CD4-positive, alpha-beta T cell treated with Interleukin-6 for 4 hours (primary cell): ENCODE data around the gene MGAT4B.

Experiments used
- DNase-seq: peaks from one replicate; pipeline ENCODE4 v3.0.0-alpha.2; 2020; ENCODE audit warnings: mixed read lengths

Gene MGAT4B

GRCh38 chr5:179805529-179806249, 977 bp downstream of the MGAT4B start:
- DNase-seq, result peak; percentile 49

- no peak for DNase-seq
Observed at GRCh38 chr5:179805070-179805528, 1.6 kb downstream of the MGAT4B start.

GRCh38 chr5:179804555-179804947, 2.1 kb downstream of the MGAT4B start:
- DNase-seq, result no peak

- peak; percentile 50 for DNase-seq
Observed at GRCh38 chr5:179803651-179804554, 2.8 kb downstream of the MGAT4B start.

- DNase-seq, result no peak
Observed at GRCh38 chr5:179802950-179803562, 3.6 kb downstream of the MGAT4B start.

- no peak for DNase-seq
Observed at GRCh38 chr5:179802207-179802883, 4.3 kb downstream of the MGAT4B start.

GRCh38 chr5:179801304-179802206, 5.1 kb downstream of the MGAT4B start:
- peak; percentile 91 for DNase-seq

DNA sequence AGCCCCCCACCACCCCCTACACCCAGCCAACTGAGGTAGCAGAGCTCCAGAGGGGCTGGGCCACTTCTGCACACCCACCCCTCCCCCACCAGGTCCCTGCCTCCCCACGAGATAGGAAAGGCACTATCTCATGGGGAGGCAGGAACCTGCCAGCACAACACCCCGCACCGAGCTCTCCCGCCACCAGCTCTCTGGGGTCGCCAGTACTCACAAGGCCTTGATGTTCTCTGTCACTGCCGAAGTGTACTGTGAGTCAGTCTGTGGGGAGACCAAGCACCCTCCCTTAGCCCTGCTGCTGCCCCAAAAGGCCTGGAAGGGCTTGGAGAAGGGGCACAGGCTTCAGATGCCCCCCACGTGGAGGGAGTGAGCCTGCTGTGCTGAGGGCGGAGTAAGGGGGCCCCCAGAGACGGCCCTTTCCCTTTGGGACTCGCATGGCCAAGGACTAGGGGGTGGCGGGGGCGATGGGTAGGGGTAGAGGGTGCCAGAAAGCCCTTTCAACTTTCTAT, 5.9 kb downstream of the MGAT4B start:
- DNase-seq, result no peak

DNA sequence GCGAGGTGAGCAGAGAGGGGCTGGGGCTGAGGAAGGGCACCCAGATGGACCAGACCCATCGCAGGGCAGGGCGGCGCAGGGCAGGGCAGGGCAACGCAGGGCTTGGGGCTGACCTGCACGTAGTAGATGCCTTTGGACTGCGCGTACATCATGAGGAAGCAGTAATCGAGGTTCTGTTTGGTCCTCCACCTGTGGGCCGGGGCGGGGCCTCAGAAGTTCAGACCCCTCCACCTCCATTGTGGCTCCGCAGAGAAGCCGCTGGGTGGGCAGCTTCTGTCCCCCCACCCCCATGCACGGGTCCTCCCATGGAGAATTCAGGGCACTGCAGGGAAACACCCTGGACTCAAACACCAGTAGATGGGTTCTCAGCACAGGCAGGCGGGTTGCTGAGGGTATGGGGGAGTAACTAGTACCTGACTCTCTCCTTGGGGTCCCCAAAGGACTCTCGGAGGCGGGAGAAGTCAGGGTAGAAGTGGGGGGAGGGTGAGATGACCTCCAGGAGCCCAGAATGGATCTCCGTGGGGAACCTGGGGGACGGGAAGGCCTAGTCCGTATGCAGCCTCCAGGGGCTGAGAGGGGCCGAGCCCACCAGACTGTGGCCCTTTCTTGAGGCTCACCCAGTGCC, 6.5 kb downstream of the MGAT4B start:
- DNase-seq, result no peak

- DNase-seq, result no peak
Observed at GRCh38 chr5:179799644-179799973, 7.1 kb downstream of the MGAT4B start.

DNA sequence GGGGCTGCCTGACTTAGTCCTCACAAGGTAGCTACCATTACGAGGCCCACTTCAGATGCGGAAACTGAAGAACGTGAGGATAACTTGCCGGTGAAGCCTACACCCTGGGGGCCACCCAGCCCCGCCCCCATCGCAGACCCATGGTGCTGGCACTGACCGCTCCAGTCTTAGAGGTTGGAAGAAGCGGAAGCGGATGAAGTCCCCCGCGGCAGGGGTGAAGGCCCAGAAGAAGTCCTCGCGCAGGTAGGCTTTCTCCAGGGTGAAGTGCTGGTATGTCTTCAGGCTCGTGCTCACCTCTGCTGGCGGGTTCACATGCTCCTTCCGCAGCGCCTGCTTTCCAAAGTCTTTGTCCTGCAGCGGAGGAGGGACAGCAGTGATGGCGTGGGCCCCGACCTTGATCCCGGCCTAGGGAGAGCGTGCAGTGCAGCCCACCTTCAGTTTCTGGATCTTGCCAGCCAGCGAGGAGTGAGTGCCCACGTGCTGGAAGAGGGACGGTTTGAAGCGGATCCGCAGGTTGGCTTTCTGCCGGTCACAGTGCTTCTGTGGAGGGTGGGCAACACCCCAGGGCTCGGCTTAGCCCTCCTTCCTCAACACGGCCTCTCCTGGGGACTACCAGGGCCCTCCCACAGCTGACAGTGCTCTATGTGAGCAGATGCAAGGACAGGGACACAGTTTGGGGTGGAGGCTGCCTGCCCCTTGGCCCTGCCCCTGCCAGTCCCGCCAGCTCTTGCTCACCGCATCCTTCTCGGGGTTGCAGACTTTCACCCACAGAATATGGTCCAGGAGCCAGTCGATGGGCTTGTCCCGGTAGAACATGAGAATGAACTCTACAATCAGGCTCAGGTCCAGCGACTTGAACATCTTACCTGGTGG, 7.7 kb downstream of the MGAT4B start:
- no peak for DNase-seq

GRCh38 chr5:179798144-179798770, 8.4 kb downstream of the MGAT4B start:
- DNase-seq, result no peak

DNA sequence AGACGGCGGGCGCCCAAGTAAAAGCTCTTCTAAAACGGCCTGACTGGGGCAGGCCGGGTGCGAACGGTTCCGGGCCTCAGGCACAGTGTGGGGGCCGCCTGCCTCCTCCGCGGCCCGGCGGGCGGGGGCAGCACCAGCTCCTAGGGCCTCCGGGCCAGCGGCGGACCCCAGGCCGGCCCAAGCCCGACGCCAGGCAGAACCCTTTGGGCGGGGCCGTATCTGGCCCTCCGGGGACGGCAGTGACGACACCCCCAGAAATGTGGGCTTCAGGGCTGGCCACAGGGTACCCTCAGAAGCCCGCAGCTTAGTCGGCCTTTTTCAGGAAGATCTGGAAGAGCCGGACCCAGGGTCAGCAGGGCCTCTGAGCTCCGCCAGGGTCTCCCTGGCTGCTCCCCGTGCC, 8.9 kb downstream of the MGAT4B start:
- DNase-seq, result no peak

DNA sequence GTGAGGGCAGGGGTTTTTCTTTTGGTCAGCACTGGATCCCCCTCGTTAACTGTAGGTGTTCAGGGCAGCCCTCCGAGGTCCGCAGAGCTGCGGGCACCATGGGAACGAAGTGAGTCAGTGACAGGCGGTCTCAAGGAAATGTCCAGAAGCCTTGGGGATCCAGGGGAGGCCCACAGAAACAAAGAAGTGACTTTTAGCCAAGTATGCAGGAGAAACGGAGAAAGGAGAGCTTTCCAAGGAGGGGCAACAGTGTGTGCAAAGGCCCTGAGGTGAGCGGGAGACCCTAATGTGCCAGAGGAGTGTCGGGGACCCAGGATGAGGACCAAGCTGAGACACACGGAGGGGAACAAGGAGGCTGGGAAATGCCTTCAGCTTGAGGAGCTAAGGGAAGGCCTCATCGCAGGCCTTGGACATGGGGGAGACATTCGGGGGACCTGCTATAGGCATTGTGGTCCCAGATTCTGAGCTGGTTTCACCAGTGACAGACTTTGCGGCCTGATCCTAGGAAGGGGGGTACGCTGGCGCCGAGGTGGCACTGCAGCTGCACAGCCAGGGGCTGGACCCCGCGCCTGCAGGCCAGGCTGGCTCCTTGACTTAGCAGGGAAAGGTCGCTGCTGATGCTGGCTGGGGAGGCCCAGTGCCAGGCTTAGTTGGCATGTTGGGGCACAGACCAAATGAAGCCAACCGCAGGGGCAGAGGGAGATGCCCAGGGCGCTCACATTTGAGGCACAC, 9.6 kb downstream of the MGAT4B start:
- DNase-seq, result no peak

- DNase-seq, result peak; percentile 82
Observed at GRCh38 chr5:179795863-179796833, 10.5 kb downstream of the MGAT4B start.

- DNase-seq, result peak; percentile 24
Observed at GRCh38 chr5:179795049-179795862, 11.4 kb downstream of the MGAT4B start.

- DNase-seq, result no peak
Observed at GRCh38 chr5:179794575-179794974, 12.1 kb downstream of the MGAT4B start.
